Caco-2 (cell line): ENCODE results near the gene CLDN19. TPM values are rescaled to one million over a fixed set of nuclear protein-coding genes. Genes with fewer than 3 reads are reported as not detected.

Experiments used
- BruUV-seq: library from RNA; stranded (reverse); fragments of 400-500 nt; replicated peaks from 2 replicates; lab custom pipeline; 2021; lab: Mats Ljungman, UMichigan
- CTCF ChIA-PET: fragments of 300-600 bp; sonication (Branson Sonifier 250); formaldehyde crosslinking; loops from one replicate; lab custom pipeline; 2022; ENCODE audit warnings: antibody characterized with exemption; lab: Charles Lee
- POLR2A ChIA-PET: fragments of 300-600 bp; sonication (Branson Sonifier 250); formaldehyde crosslinking; loops from one replicate; lab custom pipeline; 2022; ENCODE audit warnings: antibody characterized with exemption; lab: Charles Lee
- DNase-seq, 2 experiments: peaks; one replicate each; pipeline versions ENCODE4 v3.0.0 to v3.0.0-alpha.2; 2020 to 2022
- H3K27me3 ChIP-seq: replicated peaks from 2 replicates; pipeline ENCODE4 v1.6.0; 2011; ENCODE audit warnings: low read length; ENCODE audit not compliant: control insufficient read depth, insufficient read depth
- H3K36me3 ChIP-seq: 2 replicates; pipeline ENCODE4 v1.5.1; 2011; ENCODE audit warnings: low read length; ENCODE audit not compliant: control insufficient read depth, insufficient read depth
- H3K4me1 ChIP-seq: fragments of 250-450 bp; sonication (Bioruptor Pico); 2 replicates; pipeline ENCODE4 v1.5.1; 2020; ENCODE audit warnings: mild to moderate bottlenecking
- H3K4me3 ChIP-seq: 2 replicates; pipeline ENCODE4 v1.5.1; 2011; ENCODE audit warnings: low read depth, mild to moderate bottlenecking, control low read depth, low read length
- H3K9me3 ChIP-seq: fragments of 250-450 bp; sonication (Bioruptor Pico); 2 replicates; pipeline ENCODE4 v1.5.1; 2020; ENCODE audit warnings: mild to moderate bottlenecking, moderate library complexity
- H3K27ac Mint-ChIP-seq: one replicate; pipeline ENCODE4 v1.8.0; 2022; ENCODE audit warnings: mixed read lengths; ENCODE audit not compliant: unreplicated experiment
- H3K27me3 Mint-ChIP-seq: one replicate; pipeline ENCODE4 v1.8.0; 2022; ENCODE audit warnings: mixed read lengths; ENCODE audit not compliant: insufficient read depth, unreplicated experiment
- H3K36me3 Mint-ChIP-seq: one replicate; pipeline ENCODE4 v1.8.0; 2022; ENCODE audit warnings: mild to moderate bottlenecking, mixed read lengths; ENCODE audit not compliant: insufficient read depth, unreplicated experiment
- H3K4me1 Mint-ChIP-seq: one replicate; pipeline ENCODE4 v1.8.0; 2022; ENCODE audit warnings: low read depth, mixed read lengths; ENCODE audit not compliant: unreplicated experiment
- H3K4me3 Mint-ChIP-seq: one replicate; pipeline ENCODE4 v1.8.0; 2022; ENCODE audit warnings: mild to moderate bottlenecking, moderate library complexity, mixed read lengths; ENCODE audit not compliant: unreplicated experiment
- H3K9me3 Mint-ChIP-seq: one replicate; pipeline ENCODE4 v1.8.0; 2022; ENCODE audit warnings: mixed read lengths; ENCODE audit not compliant: unreplicated experiment
- CTCF ChIP-seq, 2 experiments: fragments of 200-600 bp in 1 of 2; IDR thresholded peaks; 1 replicate in 1 of 2; 2 replicates in 1 of 2; pipeline versions ENCODE4 v1.5.1 to v1.8.0; 2011 to 2022; ENCODE audit warnings: antibody characterized with exemption in 1 of 2, control low read depth in 1 of 2, inconsistent platforms in 1 of 2, low read depth in 1 of 2, low read length in 1 of 2, mild to moderate bottlenecking in 1 of 2, moderate library complexity in 1 of 2; ENCODE audit not compliant: insufficient read depth in 1 of 2, severe bottlenecking in 1 of 2, unreplicated experiment in 1 of 2
- intact Hi-C: fragments of 100-400 bp; cut with micrococcal nuclease; formaldehyde crosslinking; loops from one replicate; pipeline ENCODE4 v1.10.0; 2022; ENCODE audit not compliant: unreplicated experiment
- total RNA-seq: library from RNA; stranded (reverse); gene quantifications from 2 replicates; pipeline ENCODE4 v1.2.3, GENCODE V29; 2022

The CLDN19 gene
- total RNA-seq, 1 experiment from 2014 or later, result 4.0 TPM

- H3K36me3 ChIP-seq, result no peaks in the 10 kb centered on the region
- Mint-ChIP-seq H3K27ac (no peak overlapping the region), H3K36me3 (peaks cover 6% of the 10 kb centered on the region), H3K9me3 (no peaks in the 10 kb centered on the region), H3K4me1 (no peaks in the 10 kb centered on the region), H3K27me3 (no peaks in the 10 kb centered on the region), H3K4me3 (no peak overlapping the region)
- H3K4me1 ChIP-seq, result peaks cover 13% of the 10 kb centered on the region
- no TSS peak for BruUV-seq
- H3K4me3 ChIP-seq, result peak overlapping the region; percentile 76; the same call in 1 of the 2 replicates
- intact Hi-C loops, result no loop called here
- CTCF ChIA-PET, result interaction anchor here (0.5 to 2.1 kb wide), 7 partner anchors 12 to 360 kb away, joined by 3 to 19 read pairs (median 4); partner anchors contain the start of gene ZNF691
- no peaks in the 10 kb centered on the region for H3K27me3 ChIP-seq
- DNase-seq, result no peak
- no peaks in the 10 kb centered on the region for H3K9me3 ChIP-seq
- TF ChIP-seq CTCF (IDR thresholded peaks at IDR 0.05; ENCODE audit: insufficient read depth in 1 of 2, low read depth in 1 of 2, low read length in 1 of 2, severe bottlenecking in 1 of 2, unreplicated experiment in 1 of 2), result no peak
- POLR2A ChIA-PET, result no interaction called here
Observed at GRCh38 chr1:42765269-42765668, 25.2 kb upstream of the CLDN19 start.

GRCh38 chr1:42762269-42762668, 22.2 kb upstream of the CLDN19 start:
- POLR2A ChIA-PET, result no interaction called here
- Mint-ChIP-seq H3K9me3 (no peaks in the 10 kb centered on the region), H3K4me3 (no peak overlapping the region), H3K36me3 (peaks cover 6% of the 10 kb centered on the region), H3K27ac (no peak overlapping the region), H3K27me3 (no peaks in the 10 kb centered on the region), H3K4me1 (peaks cover 1% of the 10 kb centered on the region)
- intact Hi-C loops, result no loop called here
- Histone ChIP-seq H3K36me3 (no peaks in the 10 kb centered on the region), H3K9me3 (no peaks in the 10 kb centered on the region), H3K27me3 (no peaks in the 10 kb centered on the region), H3K4me3 (no peak overlapping the region), H3K4me1 (peaks cover 13% of the 10 kb centered on the region)
- no peak for DNase-seq
- CTCF ChIA-PET, result no interaction called here
- no peak for TF ChIP-seq CTCF (IDR thresholded peaks at IDR 0.05; ENCODE audit: insufficient read depth in 1 of 2, low read depth in 1 of 2, low read length in 1 of 2, severe bottlenecking in 1 of 2, unreplicated experiment in 1 of 2)
- no TSS peak for BruUV-seq

GRCh38 chr1:42761567-42761966, 21.5 kb upstream of the CLDN19 start:
- Histone ChIP-seq H3K4me3 (no peak overlapping the region), H3K27me3 (no peaks in the 10 kb centered on the region), H3K9me3 (no peaks in the 10 kb centered on the region), H3K4me1 (peaks cover 13% of the 10 kb centered on the region), H3K36me3 (no peaks in the 10 kb centered on the region)
- DNase-seq, result no peak
- Mint-ChIP-seq H3K27ac (no peak overlapping the region), H3K27me3 (no peaks in the 10 kb centered on the region), H3K4me1 (peaks cover 6% of the 10 kb centered on the region), H3K9me3 (no peaks in the 10 kb centered on the region), H3K4me3 (no peak overlapping the region), H3K36me3 (no peaks in the 10 kb centered on the region)
- intact Hi-C loops, result no loop called here
- no peak for TF ChIP-seq CTCF (IDR thresholded peaks at IDR 0.05; ENCODE audit: insufficient read depth in 1 of 2, low read depth in 1 of 2, low read length in 1 of 2, severe bottlenecking in 1 of 2, unreplicated experiment in 1 of 2)
- no TSS peak for BruUV-seq
- POLR2A ChIA-PET, result no interaction called here
- CTCF ChIA-PET, result no interaction called here
